ENCODE results near the gene CCDC167.
A peak's percentile ranks its signal among the peaks of the same experiment; 100 is the strongest.

CCDC167 gene

GRCh38 chr6:37442416-37443215 is 57.1 kb downstream of the CCDC167 start:
- H3K27me3 Mint-ChIP-seq = no peaks in the 10 kb centered on the region

GRCh38 chr6:37441651-37442050 is 58.0 kb downstream of the CCDC167 start:
- no peak overlapping the region for H3K4me3 Mint-ChIP-seq
- H3K9me3 Mint-ChIP-seq = no peaks in the 10 kb centered on the region
- no peak for ATAC-seq (ENCODE audit: low read depth)
- H3K27me3 Mint-ChIP-seq = no peaks in the 10 kb centered on the region
- DNase-seq (ENCODE audit: low spot score in 2 of 2) = no peak
- peak overlapping the region; percentile 78 for H3K27ac Mint-ChIP-seq
- peaks cover 30% of the 10 kb centered on the region for H3K36me3 Mint-ChIP-seq
- peaks cover 14% of the 10 kb centered on the region for H3K4me1 Mint-ChIP-seq

More at GRCh38 chr6:37442416-37443215, 57.1 kb downstream of the CCDC167 start:
- no peak for DNase-seq (ENCODE audit: low spot score in 2 of 2)
- Mint-ChIP-seq H3K9me3 (no peaks in the 10 kb centered on the region), H3K27ac (peak overlapping the region; percentile 78), H3K4me1 (peaks cover 13% of the 10 kb centered on the region), H3K36me3 (peaks cover 24% of the 10 kb centered on the region), H3K4me3 (peak overlapping the region; percentile 73)
- ATAC-seq (ENCODE audit: low read depth) = no peak

- Mint-ChIP-seq H3K27me3 (no peaks in the 10 kb centered on the region), H3K27ac (no peak overlapping the region), H3K4me1 (peaks cover 29% of the 10 kb centered on the region), H3K36me3 (peaks cover 19% of the 10 kb centered on the region), H3K4me3 (no peak overlapping the region), H3K9me3 (no peaks in the 10 kb centered on the region)
- DNase-seq (ENCODE audit: low spot score in 2 of 2) = no peak
- no peak for ATAC-seq (ENCODE audit: low read depth)
Observed at GRCh38 chr6:37438930-37439329, 60.8 kb downstream of the CCDC167 start.

DNA sequence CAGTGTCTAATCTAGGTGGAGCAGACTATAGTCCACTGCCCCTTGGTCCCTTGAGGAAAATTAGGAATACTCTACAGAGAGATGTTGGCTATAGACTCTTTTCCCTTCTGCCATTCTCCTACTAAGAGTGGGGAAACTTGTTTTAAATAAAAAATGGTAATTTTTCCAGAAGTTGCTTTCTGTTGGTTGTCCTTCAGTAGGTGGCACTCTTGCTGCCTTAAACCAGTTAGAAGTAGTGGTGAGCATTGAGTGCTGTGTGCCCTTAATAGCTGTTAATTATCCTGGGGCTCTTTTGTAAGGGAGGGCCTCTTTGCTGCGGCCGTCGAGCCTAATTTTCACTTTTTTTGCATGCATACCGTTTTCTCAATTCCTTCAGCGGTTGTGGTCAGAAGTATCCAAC is 63.9 kb downstream of the CCDC167 start:
- DNase-seq (ENCODE audit: low spot score in 2 of 2) = no peak
- no peak overlapping the region for H3K27ac Mint-ChIP-seq
- no peak for ATAC-seq (ENCODE audit: low read depth)
- peak overlapping the region; percentile 55 for H3K4me3 Mint-ChIP-seq
- no peaks in the 10 kb centered on the region for H3K27me3 Mint-ChIP-seq
- H3K4me1 Mint-ChIP-seq = peaks cover 31% of the 10 kb centered on the region
- no peaks in the 10 kb centered on the region for H3K9me3 Mint-ChIP-seq
- H3K36me3 Mint-ChIP-seq = peaks cover 19% of the 10 kb centered on the region

- Mint-ChIP-seq H3K4me3 (peak overlapping the region; percentile 55), H3K4me1 (peaks cover 31% of the 10 kb centered on the region), H3K9me3 (no peaks in the 10 kb centered on the region), H3K27me3 (no peaks in the 10 kb centered on the region), H3K27ac (no peak overlapping the region), H3K36me3 (peaks cover 19% of the 10 kb centered on the region)
- DNase-seq (ENCODE audit: low spot score in 2 of 2) (no peak), ATAC-seq (ENCODE audit: low read depth) (no peak)
Observed at GRCh38 chr6:37435373-37435772, 64.3 kb downstream of the CCDC167 start.

DNA sequence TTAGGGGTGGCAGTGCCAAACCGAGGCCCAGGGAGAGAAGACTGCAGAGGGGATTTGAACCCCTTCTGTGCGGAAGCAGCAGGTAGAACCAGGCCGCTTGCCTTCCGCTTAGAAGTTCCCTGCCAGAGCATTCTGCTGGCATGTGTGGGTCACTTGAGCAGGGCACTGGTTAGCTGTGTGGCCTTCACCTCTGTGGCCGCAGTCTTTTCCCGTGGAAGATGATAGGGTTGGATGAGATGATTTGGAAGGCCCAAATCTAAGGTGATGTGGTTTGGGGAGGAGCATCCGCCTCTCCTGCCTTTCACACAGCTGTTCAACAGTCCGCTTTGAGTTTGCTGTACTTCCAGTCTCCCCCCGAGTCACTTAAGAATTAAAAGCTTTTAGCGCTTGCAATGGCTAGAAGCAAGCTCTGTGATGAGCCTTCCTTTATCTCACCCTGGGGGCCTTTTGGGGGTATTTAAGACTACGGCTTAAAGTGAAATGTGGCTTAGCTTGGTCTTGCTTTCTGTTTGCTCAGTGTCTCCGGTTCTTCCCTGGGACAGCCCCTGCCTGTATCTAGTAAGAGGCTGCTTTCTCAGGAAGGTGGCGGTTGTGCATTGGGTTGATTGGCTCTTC is 65.9 kb downstream of the CCDC167 start:
- peaks cover 3% of the 10 kb centered on the region for H3K9me3 Mint-ChIP-seq
- ATAC-seq (ENCODE audit: low read depth) = peak; percentile 14
- peak overlapping the region; percentile 89 for H3K27ac Mint-ChIP-seq
- peaks cover 29% of the 10 kb centered on the region for H3K4me1 Mint-ChIP-seq
- H3K36me3 Mint-ChIP-seq = peaks cover 15% of the 10 kb centered on the region
- peak in 1 of 2 donors; percentile 28 for DNase-seq (ENCODE audit: low spot score in 2 of 2)
- H3K27me3 Mint-ChIP-seq = no peaks in the 10 kb centered on the region
- peak overlapping the region; percentile 93 for H3K4me3 Mint-ChIP-seq
